Breast epithelium (tissue), 3 donors: ENCODE measurements around the gene CPLANE2.
"Not testable (repeated sequence)": the region's sequence is repeated elsewhere in the genome, so short reads cannot be mapped to it uniquely, and the experiment has no call there.

ENCODE experiments used
- CTCF ChIP-seq, 3 donors: fragments of 450-650 bp; IDR thresholded peaks; one replicate each; pipeline ENCODE4 v1.5.1; 2016 to 2017; ENCODE audit warnings: antibody characterized with exemption in 3 of 3, mild to moderate bottlenecking in 3 of 3, moderate library complexity in 3 of 3
- POLR2A ChIP-seq: fragments of 450-650 bp; IDR thresholded peaks from one replicate; pipeline ENCODE4 v1.6.1; 2016; ENCODE audit warnings: antibody characterized with exemption, mild to moderate bottlenecking, moderate library complexity
- POLR2AphosphoS5 ChIP-seq, 3 donors: sonication (generic); formaldehyde crosslinking; IDR thresholded peaks; one replicate each; pipeline ENCODE4 v1.6.1; 2017; ENCODE audit warnings: antibody characterized with exemption in 3 of 3

GRCh38 chr1:16222716-16223115 lies 14.3 kb downstream of the CPLANE2 start:
- not testable (repeated sequence) for TF ChIP-seq CTCF (IDR thresholded peaks at IDR 0.05); POLR2AphosphoS5 (IDR thresholded peaks at IDR 0.05); POLR2A
